Activated CD8-positive, alpha-beta T cell treated with anti-CD3 and anti-CD28 coated beads for 36 hours (primary cell): ENCODE results near the gene FAM210A. TPM values are rescaled to one million over a fixed set of nuclear protein-coding genes. Genes with fewer than 3 reads are reported as not detected.

ENCODE experiments used
- ATAC-seq: fragments of 200-7000 bp; cut with Tn5 transposase; one replicate; pipeline ENCODE4 v1.10.0; 2021; ENCODE audit warnings: mild to moderate bottlenecking, moderate library complexity
- CTCF ChIA-PET: fragments of 350-600 bp; sonication (Branson Sonifier 250); formaldehyde crosslinking; loops from one replicate; lab custom pipeline; 2021; ENCODE audit warnings: antibody characterized with exemption; lab: Charles Lee
- POLR2A ChIA-PET: fragments of 350-600 bp; sonication (Branson Sonifier 250); formaldehyde crosslinking; loops from one replicate; lab custom pipeline; 2021; ENCODE audit warnings: antibody characterized with exemption; lab: Charles Lee
- DNase-seq: peaks from one replicate; pipeline ENCODE4 v3.0.0-alpha.2; 2020
- H3K27ac Mint-ChIP-seq: one replicate; pipeline ENCODE4 v1.8.0; 2021; ENCODE audit warnings: mild to moderate bottlenecking, mixed read lengths
- H3K27me3 Mint-ChIP-seq: one replicate; pipeline ENCODE4 v1.8.0; 2021; ENCODE audit warnings: mixed read lengths
- H3K36me3 Mint-ChIP-seq: one replicate; pipeline ENCODE4 v1.8.0; 2021; ENCODE audit warnings: low read depth, mixed read lengths
- H3K4me1 Mint-ChIP-seq: one replicate; pipeline ENCODE4 v1.8.0; 2021; ENCODE audit warnings: low read depth, mixed read lengths
- H3K4me3 Mint-ChIP-seq: one replicate; pipeline ENCODE4 v1.8.0; 2021; ENCODE audit warnings: mild to moderate bottlenecking, moderate library complexity, mixed read lengths
- H3K9me3 Mint-ChIP-seq: one replicate; pipeline ENCODE4 v1.8.0; 2021; ENCODE audit warnings: mixed read lengths
- intact Hi-C: fragments of 100-400 bp; cut with micrococcal nuclease; formaldehyde crosslinking; loops from one replicate; pipeline ENCODE4 v1.10.0; 2022
- total RNA-seq, 2 experiments: library from RNA; stranded (reverse); gene quantifications; one replicate each; pipeline ENCODE4 v1.2.3, GENCODE V29; 2021
- TF ChIP-seq, protein P1 (sequence below): fragments of 200-600 bp; IDR thresholded peaks from one replicate; pipeline ENCODE4 v1.8.0; 2022; ENCODE audit warnings: antibody characterized with exemption, mild to moderate bottlenecking

The FAM210A gene
- total RNA-seq, 2 experiments from 2014 or later: 57.7 to 64.2 TPM

DNA sequence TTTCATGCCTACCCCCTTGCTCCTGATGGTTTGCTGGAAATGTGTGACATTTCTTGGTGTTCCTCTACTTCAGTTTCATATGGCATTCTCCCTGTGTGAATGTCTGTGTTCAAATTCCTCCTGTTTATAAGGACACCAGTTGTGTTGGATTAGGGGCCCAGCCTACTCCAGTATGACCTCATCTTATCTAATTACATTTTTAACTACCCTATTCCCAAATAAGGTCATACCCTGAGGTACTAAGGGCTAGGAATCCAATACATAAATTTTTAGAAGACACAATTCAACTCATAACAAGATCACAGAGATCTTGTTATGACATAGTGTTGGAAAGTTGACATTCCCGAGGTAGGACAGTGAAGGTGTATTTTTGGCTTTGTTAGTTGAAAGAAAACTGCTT is 5.5 kb downstream of the FAM210A start:
- TF ChIP-seq, protein P1, sequence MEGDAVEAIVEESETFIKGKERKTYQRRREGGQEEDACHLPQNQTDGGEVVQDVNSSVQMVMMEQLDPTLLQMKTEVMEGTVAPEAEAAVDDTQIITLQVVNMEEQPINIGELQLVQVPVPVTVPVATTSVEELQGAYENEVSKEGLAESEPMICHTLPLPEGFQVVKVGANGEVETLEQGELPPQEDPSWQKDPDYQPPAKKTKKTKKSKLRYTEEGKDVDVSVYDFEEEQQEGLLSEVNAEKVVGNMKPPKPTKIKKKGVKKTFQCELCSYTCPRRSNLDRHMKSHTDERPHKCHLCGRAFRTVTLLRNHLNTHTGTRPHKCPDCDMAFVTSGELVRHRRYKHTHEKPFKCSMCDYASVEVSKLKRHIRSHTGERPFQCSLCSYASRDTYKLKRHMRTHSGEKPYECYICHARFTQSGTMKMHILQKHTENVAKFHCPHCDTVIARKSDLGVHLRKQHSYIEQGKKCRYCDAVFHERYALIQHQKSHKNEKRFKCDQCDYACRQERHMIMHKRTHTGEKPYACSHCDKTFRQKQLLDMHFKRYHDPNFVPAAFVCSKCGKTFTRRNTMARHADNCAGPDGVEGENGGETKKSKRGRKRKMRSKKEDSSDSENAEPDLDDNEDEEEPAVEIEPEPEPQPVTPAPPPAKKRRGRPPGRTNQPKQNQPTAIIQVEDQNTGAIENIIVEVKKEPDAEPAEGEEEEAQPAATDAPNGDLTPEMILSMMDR: no peak
- Mint-ChIP-seq H3K9me3 (peaks cover 1% of the 10 kb centered on the region), H3K27ac (no peak overlapping the region), H3K4me3 (no peak overlapping the region), H3K4me1 (peaks cover 40% of the 10 kb centered on the region), H3K27me3 (no peaks in the 10 kb centered on the region), H3K36me3 (peaks cover 40% of the 10 kb centered on the region)
- DNase-seq: no peak
- intact Hi-C loops: no loop called here
- no peak for ATAC-seq
- ChIA-PET POLR2A (no interaction called here), CTCF (no interaction called here)

DNA sequence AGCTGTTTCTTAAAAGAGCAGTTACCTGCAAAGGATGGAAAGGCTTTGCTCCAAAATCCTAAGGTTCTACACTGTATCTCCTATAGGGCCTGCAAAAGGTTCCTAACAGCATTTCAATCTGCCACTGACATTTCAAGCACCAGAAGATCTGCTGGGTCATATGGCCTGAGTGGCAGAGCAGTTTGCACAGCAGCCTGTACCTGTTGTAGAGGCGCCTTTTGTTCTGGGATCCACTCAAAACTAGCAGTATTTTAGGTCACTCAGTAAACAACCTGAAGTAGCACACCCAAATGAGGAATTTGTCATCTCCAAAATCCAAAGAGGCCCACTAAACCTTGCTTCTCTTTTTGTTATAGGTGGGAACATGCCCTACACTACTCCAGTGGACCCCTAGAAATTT is 6.2 kb downstream of the FAM210A start:
- no peak overlapping the region for H3K27ac Mint-ChIP-seq
- TF ChIP-seq, protein P1: no peak
- H3K9me3 Mint-ChIP-seq: peaks cover 1% of the 10 kb centered on the region
- no peak overlapping the region for H3K4me3 Mint-ChIP-seq
- CTCF ChIA-PET: no interaction called here
- no peak for DNase-seq
- ATAC-seq: no peak
- intact Hi-C loops: no loop called here
- peaks cover 35% of the 10 kb centered on the region for H3K36me3 Mint-ChIP-seq
- H3K4me1 Mint-ChIP-seq: peaks cover 37% of the 10 kb centered on the region
- POLR2A ChIA-PET: interaction anchor here (0.5 to 0.7 kb wide), 3 partner anchors 37 to 577 kb away, joined by 3 read pairs; no protein-coding TSS in a partner anchor
- no peaks in the 10 kb centered on the region for H3K27me3 Mint-ChIP-seq

DNA sequence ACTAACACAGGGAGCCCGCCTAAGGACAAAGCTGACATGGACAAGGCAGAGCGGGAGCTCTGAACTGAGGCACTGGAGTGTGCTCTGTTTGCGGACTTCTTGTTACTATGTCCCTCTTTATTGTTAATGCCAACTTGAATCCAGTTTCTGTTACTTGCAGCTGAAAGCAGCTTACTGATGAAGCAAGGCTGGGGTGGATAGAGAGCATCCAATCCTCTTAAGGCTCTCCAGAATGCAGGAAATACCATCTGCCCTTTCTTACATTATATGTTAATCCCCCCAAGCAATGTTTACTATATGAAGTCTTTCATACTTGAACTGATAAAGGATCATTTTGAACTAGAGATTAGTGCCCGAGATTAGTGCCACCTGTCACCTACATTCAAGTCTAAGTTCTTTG is 9.4 kb downstream of the FAM210A start:
- ChIA-PET CTCF (no interaction called here), POLR2A (no interaction called here)
- Mint-ChIP-seq H3K36me3 (peaks cover 32% of the 10 kb centered on the region), H3K27me3 (no peaks in the 10 kb centered on the region), H3K4me1 (peaks cover 27% of the 10 kb centered on the region), H3K27ac (no peak overlapping the region), H3K9me3 (peaks cover 1% of the 10 kb centered on the region), H3K4me3 (no peak overlapping the region)
- DNase-seq (no peak), ATAC-seq (no peak)
- TF ChIP-seq, protein P1: no peak
- intact Hi-C loops: loop anchor here (10.0 kb wide), 1 partner anchor 52 kb away; no protein-coding TSS in a partner anchor

DNA sequence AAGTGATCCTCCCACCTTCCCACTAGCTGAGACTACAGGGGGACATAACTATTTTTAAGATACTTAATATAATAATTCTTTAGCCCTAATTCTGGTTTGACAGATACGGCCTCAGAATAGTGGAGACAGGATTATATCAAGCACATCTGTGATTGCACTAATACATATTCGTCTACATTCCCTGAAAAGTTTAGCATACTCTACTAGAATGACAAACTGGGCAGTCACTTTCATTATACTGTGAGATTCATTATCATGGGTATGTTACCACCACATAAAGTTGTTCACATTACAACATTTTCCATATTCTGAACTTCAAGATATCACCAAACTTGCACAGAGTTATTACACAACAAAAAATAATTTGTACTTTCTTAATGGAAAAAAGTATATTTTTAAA is 11.0 kb downstream of the FAM210A start:
- no peak overlapping the region for H3K4me3 Mint-ChIP-seq
- peaks cover 26% of the 10 kb centered on the region for H3K4me1 Mint-ChIP-seq
- H3K9me3 Mint-ChIP-seq: peaks cover 1% of the 10 kb centered on the region
- TF ChIP-seq, protein P1: no peak
- CTCF ChIA-PET: no interaction called here
- peaks cover 28% of the 10 kb centered on the region for H3K36me3 Mint-ChIP-seq
- no peak overlapping the region for H3K27ac Mint-ChIP-seq
- POLR2A ChIA-PET: no interaction called here
- intact Hi-C loops: loop anchor here (10.0 kb wide), 1 partner anchor 51 kb away; no protein-coding TSS in a partner anchor
- DNase-seq: no peak
- H3K27me3 Mint-ChIP-seq: no peaks in the 10 kb centered on the region
- ATAC-seq: no peak

DNA sequence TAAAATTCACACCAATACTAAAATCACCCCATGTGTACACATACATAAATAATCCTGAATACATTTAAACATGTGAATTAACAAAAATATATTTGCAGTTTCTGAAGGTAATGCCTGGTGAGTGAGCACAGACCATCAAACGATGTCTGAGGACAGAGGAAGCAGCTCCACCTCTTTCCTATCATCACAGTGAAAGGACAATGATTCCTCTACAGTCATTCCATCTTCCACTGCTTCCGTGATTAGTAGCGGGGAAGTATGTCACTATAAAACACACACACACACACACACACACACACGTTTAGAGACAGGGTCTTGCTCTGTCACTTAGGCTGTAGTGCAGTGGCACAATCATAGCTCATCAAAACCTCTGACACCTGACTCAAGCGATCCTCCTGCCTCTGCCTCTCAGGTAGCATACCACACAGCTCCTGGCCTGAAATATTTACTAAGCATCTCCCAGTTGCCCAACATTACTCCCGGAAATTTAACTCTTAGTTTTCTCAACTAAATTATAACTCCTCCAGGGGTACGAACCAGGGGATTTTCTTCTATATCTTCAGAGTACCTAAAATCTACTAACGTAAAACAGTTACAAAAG is 12.8 kb downstream of the FAM210A start:
- CTCF ChIA-PET: interaction anchor here (1.7 kb wide), 1 partner anchor 155 kb away, joined by 4 read pairs; no protein-coding TSS in a partner anchor
- peaks cover 28% of the 10 kb centered on the region for H3K36me3 Mint-ChIP-seq
- peaks cover 21% of the 10 kb centered on the region for H3K4me1 Mint-ChIP-seq
- no peak overlapping the region for H3K4me3 Mint-ChIP-seq
- POLR2A ChIA-PET: no interaction called here
- no peak for DNase-seq
- no peak overlapping the region for H3K27ac Mint-ChIP-seq
- no peaks in the 10 kb centered on the region for H3K27me3 Mint-ChIP-seq
- intact Hi-C loops: loop anchor here (10.0 kb wide), 1 partner anchor 49 kb away; no protein-coding TSS in a partner anchor
- ATAC-seq: no peak
- H3K9me3 Mint-ChIP-seq: peaks cover 4% of the 10 kb centered on the region
- TF ChIP-seq, protein P1: no peak
